OCI-LY7 (cell line): Measurements from ENCODE around the gene A2M. TPM values are rescaled to one million over a fixed set of nuclear protein-coding genes. Genes with fewer than 3 reads are reported as not detected.

Experiments used
- BruUV-seq: library from RNA; stranded (reverse); fragments of 400-500 nt; replicated peaks from 2 replicates; lab custom pipeline; 2021; lab: Mats Ljungman, UMichigan
- CTCF ChIA-PET: fragments of 300-600 bp; sonication (Branson Sonifier 250); formaldehyde crosslinking; loops from one replicate; lab custom pipeline; 2022; ENCODE audit warnings: antibody characterized with exemption; ENCODE audit not compliant: unreplicated experiment; lab: Charles Lee
- POLR2A ChIA-PET: fragments of 300-600 bp; sonication (Branson Sonifier 250); formaldehyde crosslinking; loops from one replicate; lab custom pipeline; 2022; ENCODE audit warnings: antibody characterized with exemption; lab: Charles Lee
- DNase-seq: peaks from one replicate; pipeline ENCODE4 v3.0.0-alpha.2; 2015; ENCODE audit warnings: low spot score
- H2AFZ ChIP-seq: fragments of 200-600 bp; sonication (generic), shearing (Covaris generic); 2 replicates; pipeline ENCODE4 v1.6.1; 2014; ENCODE audit warnings: mild to moderate bottlenecking, antibody characterized with exemption, low read length, moderate library complexity
- H3K27ac ChIP-seq: fragments of 200-600 bp; sonication (generic); 2 replicates; pipeline ENCODE4 v1.5.1; 2014; ENCODE audit warnings: mixed run types, low read depth, mild to moderate bottlenecking, moderate library complexity, low read length, inconsistent platforms; ENCODE audit not compliant: poor library complexity, severe bottlenecking
- H3K36me3 ChIP-seq: fragments of 200-600 bp; sonication (generic); 2 replicates; pipeline ENCODE4 v1.6.1; 2014; ENCODE audit warnings: mild to moderate bottlenecking, antibody characterized with exemption, low read length, moderate library complexity, mixed read lengths; ENCODE audit not compliant: insufficient read depth
- H3K4me1 ChIP-seq: fragments of 200-600 bp; sonication (generic); 2 replicates; pipeline ENCODE4 v1.5.1; 2014; ENCODE audit warnings: mild to moderate bottlenecking, low read length; ENCODE audit not compliant: insufficient read depth, poor library complexity, severe bottlenecking
- H3K4me2 ChIP-seq: fragments of 200-600 bp; sonication (generic); 2 replicates; pipeline ENCODE4 v1.6.1; 2014; ENCODE audit warnings: mild to moderate bottlenecking, low read length
- H3K4me3 ChIP-seq: fragments of 200-600 bp; sonication (generic); 2 replicates; pipeline ENCODE4 v1.5.1; 2014; ENCODE audit warnings: mild to moderate bottlenecking, low read depth, low read length; ENCODE audit not compliant: poor library complexity, severe bottlenecking
- H3K79me2 ChIP-seq: fragments of 200-600 bp; sonication (generic); 2 replicates; pipeline ENCODE4 v1.6.1; 2016; ENCODE audit warnings: low read depth, mild to moderate bottlenecking, low read length, moderate library complexity, mixed read lengths; ENCODE audit not compliant: insufficient read depth
- H3K9me2 ChIP-seq: fragments of 200-600 bp; sonication (generic); 2 replicates; pipeline ENCODE4 v1.6.1; 2016; ENCODE audit warnings: mild to moderate bottlenecking, low read length, mixed read lengths; ENCODE audit not compliant: insufficient read depth
- H3K9me3 ChIP-seq: fragments of 200-600 bp; sonication (generic); 2 replicates; pipeline ENCODE4 v1.6.1; 2014; ENCODE audit warnings: mild to moderate bottlenecking, mixed run types, low read length, mixed read lengths
- H4K20me1 ChIP-seq: fragments of 200-600 bp; sonication (generic); 2 replicates; pipeline ENCODE4 v1.6.1; 2014; ENCODE audit warnings: mild to moderate bottlenecking, antibody characterized with exemption, low read length, moderate library complexity, mixed read lengths; ENCODE audit not compliant: insufficient read depth
- CTCF ChIP-seq: fragments of 200-600 bp; sonication (generic); conservative IDR thresholded peaks from 2 replicates; pipeline ENCODE4 v1.5.1; 2014; ENCODE audit warnings: mild to moderate bottlenecking, antibody characterized with exemption, low read length, moderate library complexity, mixed read lengths
- EZH2phosphoT487 ChIP-seq: fragments of 200-600 bp; sonication (generic); IDR thresholded peaks from 2 replicates; pipeline ENCODE4 v1.6.1; 2018; ENCODE audit warnings: low read depth, borderline replicate concordance, mild to moderate bottlenecking, mixed run types, antibody characterized with exemption, low read length, moderate library complexity, mixed read lengths
- intact Hi-C: fragments of 100-400 bp; cut with micrococcal nuclease; formaldehyde crosslinking; loops from one replicate; pipeline ENCODE4 v1.10.0; 2022; ENCODE audit not compliant: unreplicated experiment
- total RNA-seq, 2 experiments: library from RNA; depleted of rRNA in 1 of 2; stranded (reverse); fragments of >200 nt in 1 of 2; shearing (Covaris generic) in 1 of 2; gene quantifications; 2 replicates each; pipeline ENCODE4 v1.2.3, GENCODE V29; 2014 to 2022

The A2M gene
- total RNA-seq, 2 experiments from 2014 or later, result not detected

- POLR2A ChIA-PET, result no interaction called here
- CTCF ChIA-PET, result no interaction called here
- H3K4me3 ChIP-seq, result no peak overlapping the region
- H2AFZ ChIP-seq, result no peak overlapping the region
- no peak overlapping the region for H3K27ac ChIP-seq
- 0 out of 2 replicates have a peak, but pooled peaks cover 4% of the 10 kb centered on the region for H3K9me2 ChIP-seq
- no peak for DNase-seq
- H3K36me3 ChIP-seq, result no peaks in the 10 kb centered on the region
- intact Hi-C loops, result no loop called here
- no peak overlapping the region for H3K4me2 ChIP-seq
- BruUV-seq, result no TSS peak
- TF ChIP-seq EZH2phosphoT487, result no peak
- no peak for TF ChIP-seq CTCF
- H3K9me3 ChIP-seq, result no peaks in the 10 kb centered on the region
- no peaks in the 10 kb centered on the region for H3K79me2 ChIP-seq
- no peaks in the 10 kb centered on the region for H3K4me1 ChIP-seq
- H4K20me1 ChIP-seq, result no peaks in the 10 kb centered on the region
These were observed 16.4 kb upstream of the A2M start for GRCh38 chr12:9132008-9132535.

GRCh38 chr12:9130244-9130643, 14.5 kb upstream of the A2M start:
- H4K20me1 ChIP-seq, result no peaks in the 10 kb centered on the region
- no peak overlapping the region for H2AFZ ChIP-seq
- no peaks in the 10 kb centered on the region for H3K9me3 ChIP-seq
- CTCF ChIA-PET, result no interaction called here
- no peak overlapping the region for H3K27ac ChIP-seq
- POLR2A ChIA-PET, result no interaction called here
- no peaks in the 10 kb centered on the region for H3K4me1 ChIP-seq
- intact Hi-C loops, result no loop called here
- BruUV-seq, result no TSS peak
- H3K79me2 ChIP-seq, result no peaks in the 10 kb centered on the region
- no peak overlapping the region for H3K4me3 ChIP-seq
- no peak for DNase-seq
- H3K4me2 ChIP-seq, result no peak overlapping the region
- no peaks in the 10 kb centered on the region for H3K9me2 ChIP-seq
- no peaks in the 10 kb centered on the region for H3K36me3 ChIP-seq
- TF ChIP-seq EZH2phosphoT487, result no peak
- no peak for TF ChIP-seq CTCF

GRCh38 chr12:9127936-9128663, 12.4 kb upstream of the A2M start:
- H2AFZ ChIP-seq, result no peak overlapping the region
- H3K9me2 ChIP-seq, result no peaks in the 10 kb centered on the region
- no peak for TF ChIP-seq CTCF
- TF ChIP-seq EZH2phosphoT487, result no peak

More at GRCh38 chr12:9127936-9128663, 12.4 kb upstream of the A2M start:
- H3K4me3 ChIP-seq, result no peak overlapping the region
- no peak overlapping the region for H3K4me2 ChIP-seq
- no peak overlapping the region for H3K27ac ChIP-seq
- H3K36me3 ChIP-seq, result no peaks in the 10 kb centered on the region
- intact Hi-C loops, result no loop called here
- BruUV-seq, result no TSS peak
- ChIA-PET CTCF (no interaction called here), POLR2A (no interaction called here)
- DNase-seq, result no peak
- H3K4me1 ChIP-seq, result no peaks in the 10 kb centered on the region
- no peaks in the 10 kb centered on the region for H3K79me2 ChIP-seq
- no peaks in the 10 kb centered on the region for H4K20me1 ChIP-seq
- no peaks in the 10 kb centered on the region for H3K9me3 ChIP-seq
